MM.1S (cell line): ENCODE results near the gene PPP2R3B.
"Not testable (repeated sequence)": the region's sequence is repeated elsewhere in the genome, so short reads cannot be mapped to it uniquely, and the experiment has no call there.

Experiments used
- DNase-seq: peaks from one replicate; pipeline ENCODE4 v3.0.0-alpha.2; 2015
- H2AFZ ChIP-seq: fragments of 300-600 bp; sonication (generic); 2 replicates; pipeline ENCODE4 v1.6.0; 2016; ENCODE audit warnings: antibody characterized with exemption, low read length
- H3F3A ChIP-seq: fragments of 300-600 bp; sonication (generic); 2 replicates; pipeline ENCODE4 v1.6.1; 2016; ENCODE audit warnings: mild to moderate bottlenecking, antibody characterized with exemption, low read length, moderate library complexity, mixed read lengths; ENCODE audit not compliant: insufficient read depth
- H3K27ac ChIP-seq: fragments of 300-600 bp; sonication (generic); 2 replicates; pipeline ENCODE4 v1.5.1; 2016; ENCODE audit warnings: mild to moderate bottlenecking, low read length
- H3K27me3 ChIP-seq: fragments of 300-600 bp; sonication (generic); replicated peaks from 2 replicates; pipeline ENCODE4 v1.6.0; 2016; ENCODE audit warnings: low read length; ENCODE audit not compliant: insufficient read depth
- H3K36me3 ChIP-seq: fragments of 300-600 bp; sonication (generic); replicated peaks from 2 replicates; pipeline ENCODE4 v1.6.1; 2016; ENCODE audit warnings: mild to moderate bottlenecking, low read length, mixed read lengths; ENCODE audit not compliant: insufficient read depth
- H3K4me1 ChIP-seq: fragments of 300-600 bp; sonication (generic); 2 replicates; pipeline ENCODE4 v1.6.1; 2016; ENCODE audit warnings: low read length, mixed read lengths
- H3K4me2 ChIP-seq: fragments of 300-600 bp; sonication (generic); 2 replicates; pipeline ENCODE4 v1.6.0; 2016; ENCODE audit warnings: low read depth, low read length
- H3K4me3 ChIP-seq: fragments of 300-600 bp; sonication (generic); 2 replicates; pipeline ENCODE4 v1.5.1; 2016; ENCODE audit warnings: low read length, mixed read lengths
- H3K79me2 ChIP-seq: fragments of 300-600 bp; sonication (generic); 2 replicates; pipeline ENCODE4 v1.6.1; 2016; ENCODE audit warnings: mixed run types, low read length, mixed read lengths
- H3K9ac ChIP-seq: fragments of 300-600 bp; sonication (generic); 2 replicates; pipeline ENCODE4 v1.6.1; 2016; ENCODE audit warnings: low read length, mixed read lengths
- H3K9me2 ChIP-seq: fragments of 300-600 bp; sonication (generic); replicated peaks from 2 replicates; pipeline ENCODE4 v1.6.1; 2016; ENCODE audit warnings: mild to moderate bottlenecking, low read length, mixed read lengths; ENCODE audit not compliant: insufficient read depth
- H3K9me3 ChIP-seq: fragments of 300-600 bp; sonication (generic); replicated peaks from 2 replicates; pipeline ENCODE4 v1.6.1; 2016; ENCODE audit warnings: mild to moderate bottlenecking, low read length, mixed read lengths; ENCODE audit not compliant: insufficient read depth
- H4K20me1 ChIP-seq: fragments of 300-600 bp; sonication (generic); 2 replicates; pipeline ENCODE4 v1.6.1; 2016; ENCODE audit warnings: mild to moderate bottlenecking, low read length, moderate library complexity, mixed read lengths; ENCODE audit not compliant: insufficient read depth
- EZH2 ChIP-seq: fragments of 300-600 bp; sonication (generic); optimal IDR thresholded peaks from 2 replicates; pipeline ENCODE3; 2017; ENCODE audit warnings: low read depth, mild to moderate bottlenecking, antibody characterized with exemption, low read length, mixed read lengths
- EZH2phosphoT487 ChIP-seq: fragments of 300-600 bp; sonication (generic); IDR thresholded peaks from 2 replicates; pipeline ENCODE4 v1.6.1; 2018; ENCODE audit warnings: antibody characterized with exemption, low read length
- TF ChIP-seq, protein P1 (sequence below): fragments of 300-600 bp; sonication (generic); IDR thresholded peaks from 2 replicates; pipeline ENCODE4 v1.5.1; 2016; ENCODE audit warnings: antibody characterized with exemption, low read length, mixed read lengths

PPP2R3B gene

GRCh38 chrX:418927-419729, 32.4 kb upstream of the PPP2R3B start:
- Histone ChIP-seq H3K36me3 (no peaks in the 10 kb centered on the region), H3K9ac (no peak overlapping the region), H3K79me2 (no peaks in the 10 kb centered on the region), H4K20me1 (no peaks in the 10 kb centered on the region), H2AFZ (no peak overlapping the region), H3F3A (no peaks in the 10 kb centered on the region), H3K4me3 (no peak overlapping the region), H3K27ac (no peak overlapping the region), H3K4me2 (no peak overlapping the region), H3K27me3 (no peaks in the 10 kb centered on the region), H3K4me1 (no peaks in the 10 kb centered on the region), H3K9me2 (no peaks in the 10 kb centered on the region), H3K9me3 (no peaks in the 10 kb centered on the region)
- TF ChIP-seq EZH2, result no peak
- no peak for TF ChIP-seq EZH2phosphoT487
- TF ChIP-seq, protein P1, sequence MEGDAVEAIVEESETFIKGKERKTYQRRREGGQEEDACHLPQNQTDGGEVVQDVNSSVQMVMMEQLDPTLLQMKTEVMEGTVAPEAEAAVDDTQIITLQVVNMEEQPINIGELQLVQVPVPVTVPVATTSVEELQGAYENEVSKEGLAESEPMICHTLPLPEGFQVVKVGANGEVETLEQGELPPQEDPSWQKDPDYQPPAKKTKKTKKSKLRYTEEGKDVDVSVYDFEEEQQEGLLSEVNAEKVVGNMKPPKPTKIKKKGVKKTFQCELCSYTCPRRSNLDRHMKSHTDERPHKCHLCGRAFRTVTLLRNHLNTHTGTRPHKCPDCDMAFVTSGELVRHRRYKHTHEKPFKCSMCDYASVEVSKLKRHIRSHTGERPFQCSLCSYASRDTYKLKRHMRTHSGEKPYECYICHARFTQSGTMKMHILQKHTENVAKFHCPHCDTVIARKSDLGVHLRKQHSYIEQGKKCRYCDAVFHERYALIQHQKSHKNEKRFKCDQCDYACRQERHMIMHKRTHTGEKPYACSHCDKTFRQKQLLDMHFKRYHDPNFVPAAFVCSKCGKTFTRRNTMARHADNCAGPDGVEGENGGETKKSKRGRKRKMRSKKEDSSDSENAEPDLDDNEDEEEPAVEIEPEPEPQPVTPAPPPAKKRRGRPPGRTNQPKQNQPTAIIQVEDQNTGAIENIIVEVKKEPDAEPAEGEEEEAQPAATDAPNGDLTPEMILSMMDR, result no peak
- no peak for DNase-seq

GRCh38 chrX:415498-415897, 28.8 kb upstream of the PPP2R3B start:
- H3K4me1 ChIP-seq, H3K36me3 ChIP-seq, H3K4me2 ChIP-seq, H3K27ac ChIP-seq, H3K4me3 ChIP-seq, H3K9me3 ChIP-seq, H4K20me1 ChIP-seq, H3K79me2 ChIP-seq, DNase-seq, H2AFZ ChIP-seq, H3K27me3 ChIP-seq, H3K9me2 ChIP-seq, H3F3A ChIP-seq, H3K9ac ChIP-seq: not testable (repeated sequence)

- no peak overlapping the region for H3K9ac ChIP-seq
- no peaks in the 10 kb centered on the region for H3F3A ChIP-seq
- no peaks in the 10 kb centered on the region for H3K9me2 ChIP-seq
- no peak overlapping the region for H3K4me3 ChIP-seq
- H3K27ac ChIP-seq, result no peak overlapping the region
- H3K9me3 ChIP-seq, result no peaks in the 10 kb centered on the region
- H2AFZ ChIP-seq, result no peak overlapping the region
- H3K36me3 ChIP-seq, result no peaks in the 10 kb centered on the region
- no peaks in the 10 kb centered on the region for H3K27me3 ChIP-seq
- DNase-seq, result no peak
- no peak for TF ChIP-seq EZH2
- no peaks in the 10 kb centered on the region for H3K79me2 ChIP-seq
- H4K20me1 ChIP-seq, result no peaks in the 10 kb centered on the region
- no peak overlapping the region for H3K4me2 ChIP-seq
- no peaks in the 10 kb centered on the region for H3K4me1 ChIP-seq
Measured at GRCh38 chrX:413322-414201, 26.9 kb upstream of the PPP2R3B start.

GRCh38 chrX:410296-410695, 23.6 kb upstream of the PPP2R3B start:
- Histone ChIP-seq H3K27me3 (no peaks in the 10 kb centered on the region), H3F3A (no peaks in the 10 kb centered on the region), H3K9ac (no peak overlapping the region), H3K4me1 (no peaks in the 10 kb centered on the region), H3K9me3 (no peaks in the 10 kb centered on the region), H3K9me2 (no peaks in the 10 kb centered on the region), H3K79me2 (no peaks in the 10 kb centered on the region), H4K20me1 (no peaks in the 10 kb centered on the region), H3K4me2 (no peak overlapping the region), H2AFZ (no peak overlapping the region), H3K4me3 (no peak overlapping the region), H3K36me3 (no peaks in the 10 kb centered on the region), H3K27ac (no peak overlapping the region)
- no peak for TF ChIP-seq EZH2
- TF ChIP-seq EZH2phosphoT487, result no peak
- TF ChIP-seq, protein P1, result no peak
- DNase-seq, result no peak
